Measurements from ENCODE around the gene LMX1B.

DNA sequence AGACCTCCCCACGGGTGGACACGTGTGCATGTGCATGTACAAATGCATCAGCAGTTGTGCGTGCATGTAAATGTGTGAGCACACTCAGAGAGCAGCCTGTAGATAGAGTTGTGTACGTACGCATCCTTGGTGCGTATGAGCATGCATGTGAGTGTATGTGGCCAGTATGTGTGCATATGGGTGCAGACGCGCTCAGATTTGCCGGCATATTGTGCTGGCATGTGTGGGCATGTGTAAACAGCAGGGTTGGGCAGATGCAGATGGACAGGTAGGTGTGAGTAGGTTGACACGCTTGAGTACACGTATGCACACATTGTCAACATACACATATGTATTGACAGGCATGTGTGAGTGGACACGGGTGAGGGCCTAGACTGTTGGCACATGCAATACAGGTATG, 56.5 kb downstream of the LMX1B start:
- no peak for TF ChIP-seq POLR2A (IDR thresholded peaks at IDR 0.05; ENCODE audit: low read length)
- no peak for TF ChIP-seq GATA1 (IDR thresholded peaks at IDR 0.05; ENCODE audit: low read depth, low read length)

Measured in erythroblast (primary cell).